K562 (cell line): Measurements from ENCODE around the gene PGAP2. TPM values are rescaled to one million over a fixed set of nuclear protein-coding genes. Genes with fewer than 3 reads are reported as not detected.
A peak's percentile ranks its signal among the peaks of the same experiment; 100 is the strongest.

Source experiments
- ATF3 ChIP-seq, 2 experiments: fragments of 450-650 bp in 1 of 2; sonication (generic) in 1 of 2; formaldehyde crosslinking in 1 of 2; IDR thresholded peaks in 1 of 2; conservative IDR thresholded peaks in 1 of 2; 2 replicates each; pipeline versions ENCODE4 v1.6.1 to v1.8.1; 2016 to 2023; ENCODE audit warnings: mild to moderate bottlenecking in 2 of 2, moderate library complexity in 2 of 2, inconsistent platforms in 1 of 2, missing genetic modification reagents in 1 of 2
- CBFA2T2 ChIP-seq: fragments of 450-650 bp; conservative IDR thresholded peaks from 2 replicates; pipeline ENCODE4 v1.6.1; 2017; ENCODE audit warnings: mild to moderate bottlenecking
- CBFA2T3 ChIP-seq: fragments of 450-650 bp; IDR thresholded peaks from 2 replicates; pipeline ENCODE4 v1.6.1; 2017
- CHD2 ChIP-seq: IDR thresholded peaks from 2 replicates; pipeline ENCODE4 v1.6.1; 2011; ENCODE audit warnings: low read depth, low read length
- DMBX1 ChIP-seq: fragments of 250-450 bp; sonication (Bioruptor Pico); IDR thresholded peaks from 2 replicates; pipeline ENCODE4 v1.8.0; 2022; ENCODE audit warnings: inconsistent platforms, mild to moderate bottlenecking, moderate library complexity, borderline replicate concordance
- DPF2 ChIP-seq: fragments of 450-650 bp; IDR thresholded peaks from 2 replicates; pipeline ENCODE4 v1.6.1; 2016
- JUND ChIP-seq, 2 experiments: IDR thresholded peaks; 2 replicates in 1 of 2; 3 replicates in 1 of 2; pipeline ENCODE4 v1.6.1; 2011; ENCODE audit warnings: borderline replicate concordance in 2 of 2, low read depth in 2 of 2, low read length in 2 of 2, improper control_type of control experiment in 1 of 2, missing biosample characterization in 1 of 2, missing genetic modification characterization in 1 of 2, missing genetic modification reagents in 1 of 2
- KDM1A ChIP-seq, 2 experiments: fragments of 450-650 bp; IDR thresholded peaks; 2 replicates each; pipeline ENCODE4 v1.6.1; 2016; ENCODE audit warnings: mild to moderate bottlenecking in 2 of 2
- KDM5B ChIP-seq: fragments of 200-600 bp; sonication (generic); IDR thresholded peaks from 2 replicates; pipeline ENCODE4 v1.6.1; 2012; ENCODE audit warnings: low read depth, mild to moderate bottlenecking, moderate library complexity, low read length, control low read depth, inconsistent platforms; ENCODE audit not compliant: insufficient replicate concordance
- PML ChIP-seq: IDR thresholded peaks from 2 replicates; pipeline ENCODE4 v1.6.1; 2012; ENCODE audit warnings: low read length, inconsistent platforms
- PTBP1 ChIP-seq: fragments of 200-400 bp; formaldehyde crosslinking; IDR thresholded peaks from 2 replicates; pipeline ENCODE4 v1.6.1; 2017; ENCODE audit warnings: low read depth, low read length
- TAL1 ChIP-seq: fragments of 450-650 bp; IDR thresholded peaks from 2 replicates; pipeline ENCODE4 v1.6.1; 2016; ENCODE audit warnings: mild to moderate bottlenecking
- ZBTB7A ChIP-seq: IDR thresholded peaks from 2 replicates; pipeline ENCODE4 v1.6.1; 2011; ENCODE audit warnings: low read depth, mild to moderate bottlenecking, low read length, moderate library complexity, borderline replicate concordance; ENCODE audit not compliant: control insufficient read depth
- ZNF311 ChIP-seq: fragments of 250-450 bp; sonication (Bioruptor Pico); IDR thresholded peaks from 2 replicates; pipeline ENCODE4 v1.4.0; 2020; ENCODE audit warnings: mild to moderate bottlenecking, moderate library complexity
- ZNF609 ChIP-seq: sonication (generic); formaldehyde crosslinking; IDR thresholded peaks from 2 replicates; pipeline ENCODE4 v1.8.1; 2023; ENCODE audit warnings: missing genetic modification reagents, mild to moderate bottlenecking, borderline replicate concordance
- polyA plus RNA-seq, 8 experiments: library from polyadenylated mRNA; depleted of rRNA in 4 of 8; stranded (reverse) in 5 of 8; unstranded in 3 of 8; fragments of >200 nt; fragmentation: Nextera tagmentation in 2 of 8; fragmentation: Illumina TruSeq in 1 of 8; extraction: Ambion mirVana in 2 of 8; extraction: Trizol in 1 of 8; gene quantifications; 2 replicates each; pipeline versions ENCODE4 v1.2.1 to v1.2.3, GENCODE V29; 2011 to 2014; ENCODE audit warnings: inconsistent platforms in 1 of 8, missing spikeins in 1 of 8
- total RNA-seq, 7 experiments: library from RNA; depleted of rRNA in 6 of 7; stranded (reverse); fragments of >200 nt in 6 of 7; fragmentation: Illumina TruSeq in 2 of 7; extraction: Trizol in 2 of 7; gene quantifications; 2 replicates each; pipeline versions ENCODE4 v1.2.1 to v1.2.3, GENCODE V29; 2011 to 2021; ENCODE audit warnings: low replicate concordance in 1 of 7

Gene PGAP2
- total and polyA plus RNA-seq, 9 of the 15 experiments (the other 6 are each of a cell fraction or from before 2014, with no cell fraction given), result 17.9 to 47.2 (median 33.7) TPM

GRCh38 chr11:3853545-3853842, 45.1 kb downstream of the PGAP2 start (continued):
- TF ChIP-seq ZNF609 (CRISPR knock-in tag), result no peak
- no peak for TF ChIP-seq ZNF311 (CRISPR knock-in tag)
- TF ChIP-seq PML, result no peak
- TF ChIP-seq CBFA2T2, result no peak
- TF ChIP-seq KDM5B, result no peak
- TF ChIP-seq ATF3 (IDR thresholded peaks at IDR 0.05), result peak; percentile 67
- no peak for TF ChIP-seq ATF3 (CRISPR knock-in tag; conservative IDR thresholded peaks at IDR 0.05)
- 0 out of 2 replicates have a peak, but pooled peaks have one; percentile 26 for TF ChIP-seq ZBTB7A
- no peak for TF ChIP-seq PTBP1
- TF ChIP-seq DMBX1 (CRISPR knock-in tag), result peak; percentile 53; the same call in 1 of the 2 replicates
- no peak for TF ChIP-seq TAL1
- TF ChIP-seq CHD2, result no peak
- TF ChIP-seq CBFA2T3, result peak; percentile 26; the same call in 1 of the 2 replicates
- TF ChIP-seq DPF2, result no peak
- TF ChIP-seq JUND (IDR thresholded peaks at IDR 0.05; ENCODE audit: borderline replicate concordance, low read depth, low read length), result peak; percentile 80
- peak; percentile 52; the same call in 1 of the 3 replicates for TF ChIP-seq JUND (tag; IDR thresholded peaks at IDR 0.05; ENCODE audit: borderline replicate concordance, low read depth, low read length)
- 0 out of 4 replicates have a peak, but pooled peaks of 1 of the 2 experiments have one; percentile 35 for TF ChIP-seq KDM1A (IDR thresholded peaks at IDR 0.05)
